Measurements from ENCODE around the gene NDUFAF3. TPM values are rescaled to one million over a fixed set of nuclear protein-coding genes. Genes with fewer than 3 reads are reported as not detected.

NDUFAF3 gene
- total RNA-seq, 1 experiment from 2014 or later: 91.0 TPM

DNA sequence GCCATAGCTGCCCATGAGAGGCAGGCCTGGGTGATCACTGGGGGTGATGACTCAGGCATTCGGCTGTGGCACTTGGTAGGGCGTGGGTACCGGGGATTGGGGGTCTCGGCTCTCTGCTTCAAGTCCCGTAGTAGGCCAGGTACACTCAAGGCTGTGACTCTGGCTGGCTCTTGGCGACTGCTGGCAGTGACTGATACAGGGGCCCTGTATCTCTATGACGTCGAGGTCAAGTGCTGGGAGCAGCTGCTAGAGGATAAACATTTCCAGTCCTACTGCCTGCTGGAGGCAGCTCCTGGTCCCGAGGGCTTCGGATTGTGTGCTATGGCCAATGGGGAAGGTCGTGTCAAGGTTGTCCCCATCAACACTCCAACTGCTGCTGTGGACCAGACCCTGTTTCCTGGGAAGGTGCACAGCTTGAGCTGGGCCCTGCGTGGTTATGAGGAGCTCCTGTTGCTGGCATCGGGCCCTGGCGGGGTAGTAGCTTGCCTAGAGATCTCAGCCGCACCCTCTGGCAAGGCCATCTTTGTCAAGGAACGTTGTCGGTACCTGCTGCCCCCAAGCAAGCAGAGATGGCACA is 9.4 kb upstream of the NDUFAF3 start:
- no peaks in the 10 kb centered on the region for H3K9me2 ChIP-seq (ENCODE audit: insufficient read depth)
- H3K4me1 ChIP-seq (ENCODE audit: control insufficient read depth in 1 of 2, insufficient read depth in 2 of 2, low read length in 2 of 2): peaks cover 8 to 25% of the 10 kb centered on the region in 2 experiments; a peak in 3 of 4 replicates
- peaks cover 63% of the 10 kb centered on the region for H3K79me2 ChIP-seq (ENCODE audit: insufficient read depth, low read length)
- ATAC-seq (no peak), DNase-seq (ENCODE audit: low read depth, low spot score) (no peak)
- no TSS peak for BruUV-seq (replicated peaks)
- H3K4me2 ChIP-seq (ENCODE audit: low read length): no peak overlapping the region
- TF ChIP-seq EGR1 (IDR thresholded peaks at IDR 0.05; ENCODE audit: low read depth): no peak
- TF ChIP-seq JUND (IDR thresholded peaks at IDR 0.05): no peak
- TF ChIP-seq EZH2 (IDR thresholded peaks at IDR 0.05): no peak
- no peaks in the 10 kb centered on the region for H3K9me3 ChIP-seq (ENCODE audit: control insufficient read depth in 1 of 2, insufficient read depth in 1 of 2, low read depth in 1 of 2, low read length in 2 of 2)
- no peaks in the 10 kb centered on the region for H4K20me1 ChIP-seq (ENCODE audit: insufficient read depth)
- H3K4me3 ChIP-seq (replicated peaks in 1 of 2; ENCODE audit: low read depth in 1 of 2, low read length in 2 of 2): no peak overlapping the region
- POLR2A ChIA-PET: interaction anchor here (1.5 to 1.8 kb wide), 2 partner anchors 10 to 17 kb away, joined by 5 read pairs; partner anchors contain the start of genes IMPDH2 and NDUFAF3
- H3K27ac ChIP-seq (ENCODE audit: low read depth, low read length): no peak overlapping the region
- H3K9ac ChIP-seq (ENCODE audit: low read length): no peak overlapping the region
- CTCF ChIA-PET: interaction anchor here (2.2 kb wide), 1 partner anchor 25 kb away, joined by 15 read pairs; no protein-coding TSS in a partner anchor
- peaks cover 19 to 39% of the 10 kb centered on the region in 2 experiments; a peak in 3 of 4 replicates for H3K36me3 ChIP-seq (ENCODE audit: control insufficient read depth in 1 of 2, insufficient read depth in 2 of 2, low read length in 2 of 2)
- H2AFZ ChIP-seq (ENCODE audit: low read depth, low read length, poor library complexity, severe bottlenecking): no peak overlapping the region
- no peaks in the 10 kb centered on the region for H3K27me3 ChIP-seq (ENCODE audit: insufficient read depth, low read length)
- intact Hi-C loops (cut with micrococcal nuclease): no loop called here
- RAD21 ChIA-PET (ENCODE audit: low non-redundant PET in 1 of 2, low total read pairs in 2 of 2, uncharacterized antibody in 2 of 2, unreplicated experiment in 2 of 2): interaction anchor here in 1 of 2 experiments (0.5 kb wide), 1 partner anchor 612 kb away, joined by 3 read pairs; no protein-coding TSS in a partner anchor

- Histone ChIP-seq H3K4me3 (replicated peaks in 1 of 2; ENCODE audit: low read depth in 1 of 2, low read length in 2 of 2) (no peak overlapping the region), H3K4me2 (ENCODE audit: low read length) (no peak overlapping the region), H4K20me1 (ENCODE audit: insufficient read depth) (no peaks in the 10 kb centered on the region), H3K9ac (ENCODE audit: low read length) (no peak overlapping the region), H3K79me2 (ENCODE audit: insufficient read depth, low read length) (peaks cover 60% of the 10 kb centered on the region), H2AFZ (ENCODE audit: low read depth, low read length, poor library complexity, severe bottlenecking) (no peak overlapping the region), H3K4me1 (ENCODE audit: control insufficient read depth in 1 of 2, insufficient read depth in 2 of 2, low read length in 2 of 2) (peaks cover 8 to 27% of the 10 kb centered on the region in 2 experiments; a peak in 3 of 4 replicates), H3K9me3 (ENCODE audit: control insufficient read depth in 1 of 2, insufficient read depth in 1 of 2, low read depth in 1 of 2, low read length in 2 of 2) (no peaks in the 10 kb centered on the region), H3K27ac (ENCODE audit: low read depth, low read length) (no peak overlapping the region), H3K9me2 (ENCODE audit: insufficient read depth) (no peaks in the 10 kb centered on the region), H3K36me3 (ENCODE audit: control insufficient read depth in 1 of 2, insufficient read depth in 2 of 2, low read length in 2 of 2) (peaks cover 19 to 39% of the 10 kb centered on the region in 2 experiments; a peak in 3 of 4 replicates), H3K27me3 (ENCODE audit: insufficient read depth, low read length) (no peaks in the 10 kb centered on the region)
- intact Hi-C loops (cut with micrococcal nuclease): no loop called here
- DNase-seq (ENCODE audit: low read depth, low spot score): no peak
- no TSS peak for BruUV-seq (replicated peaks)
- CTCF ChIA-PET: interaction anchor here (0.9 to 2.2 kb wide), 2 partner anchors 16 to 26 kb away, joined by 3 to 15 read pairs; partner anchors contain the start of gene IMPDH2
- no peak for TF ChIP-seq RAD21 (IDR thresholded peaks at IDR 0.05; ENCODE audit: low read depth)
- no peak for TF ChIP-seq MAX (IDR thresholded peaks at IDR 0.05)
- no peak for TF ChIP-seq EZH2 (IDR thresholded peaks at IDR 0.05)
- no peak for TF ChIP-seq SP1 (IDR thresholded peaks at IDR 0.05; ENCODE audit: low read depth)
- no peak for TF ChIP-seq CBX3 (IDR thresholded peaks at IDR 0.05; ENCODE audit: low read depth)
- no peak for TF ChIP-seq SIN3A (IDR thresholded peaks at IDR 0.05; ENCODE audit: low read depth)
- no peak for TF ChIP-seq TCF7L2 (IDR thresholded peaks at IDR 0.05; ENCODE audit: borderline replicate concordance, extremely low read depth, insufficient read depth, insufficient read length)
- no peak for TF ChIP-seq FOSL1 (IDR thresholded peaks at IDR 0.05; ENCODE audit: low read depth)
- no peak for TF ChIP-seq ZNF274 (IDR thresholded peaks at IDR 0.05; ENCODE audit: low read depth, low read length)
- TF ChIP-seq YY1 (IDR thresholded peaks at IDR 0.05; ENCODE audit: extremely low read depth, insufficient replicate concordance, low read depth, low read length): no peak
- TF ChIP-seq ZFX (IDR thresholded peaks at IDR 0.05): no peak
- no peak for TF ChIP-seq ZBTB33 (IDR thresholded peaks at IDR 0.05; ENCODE audit: extremely low read depth, insufficient replicate concordance, low read length)
- POLR2A ChIA-PET: interaction anchor here (1.5 to 1.8 kb wide), 2 partner anchors 9 to 16 kb away, joined by 5 read pairs; partner anchors contain the start of genes IMPDH2 and NDUFAF3
- no peak for ATAC-seq
- RAD21 ChIA-PET (ENCODE audit: low non-redundant PET in 1 of 2, low total read pairs in 2 of 2, uncharacterized antibody in 2 of 2, unreplicated experiment in 2 of 2): interaction anchor here in 1 of 2 experiments (0.5 to 0.6 kb wide), 2 partner anchors 25 to 613 kb away, joined by 3 read pairs; no protein-coding TSS in a partner anchor
These were observed 8.7 kb upstream of the NDUFAF3 start for GRCh38 chr3:49013113-49013737.

Data from HCT116 (cell line).